ENCODE measurements around the gene MT1G. TPM values are rescaled to one million over a fixed set of nuclear protein-coding genes. Genes with fewer than 3 reads are reported as not detected.

The MT1G gene
- total and polyA plus RNA-seq, 9 of the 15 experiments (the other 6 are each of a cell fraction or from before 2014, with no cell fraction given) = 0.28 to 1.7 (median 0.69) TPM; not detected in 4

GRCh38 chr16:56658327-56658875 lies 9.5 kb downstream of the MT1G start:
- Histone ChIP-seq H3K4me2 (ENCODE audit: insufficient read depth, low read length) (peak overlapping the region; percentile 63; the same call in 1 of the 2 replicates), H3K4me1 (replicated peaks in 1 of 2; ENCODE audit: control insufficient read depth in 2 of 2, insufficient read depth in 2 of 2, low read length in 2 of 2) (peaks cover 0 to 12% of the 10 kb centered on the region in 2 experiments; a peak in 2 of 5 replicates), H3K27ac (ENCODE audit: extremely low read depth, low read depth, low read length) (no peak overlapping the region), H3K79me2 (ENCODE audit: control insufficient read depth, insufficient read depth, low read length) (no peaks in the 10 kb centered on the region), H3K9me3 (replicated peaks; ENCODE audit: control insufficient read depth, insufficient read depth, low read depth, low read length) (no peaks in the 10 kb centered on the region), H3K36me3 (ENCODE audit: control insufficient read depth, insufficient read depth, low read length) (no peaks in the 10 kb centered on the region), H3K9ac (ENCODE audit: insufficient read depth in 1 of 2, low read depth in 2 of 2, low read length in 2 of 2) (no peak overlapping the region), H3K4me3 (no peak overlapping the region), H3K27me3 (ENCODE audit: control insufficient read depth in 2 of 2, insufficient read depth in 2 of 2, low read length in 2 of 2) (peaks cover 30 to 70% of the 10 kb centered on the region in 2 experiments; a peak in 4 of 5 replicates), H2AFZ (ENCODE audit: low read depth, low read length) (peak overlapping the region; percentile 51; the same call in 1 of the 2 replicates), H4K20me1 (replicated peaks; ENCODE audit: control insufficient read depth, insufficient read depth, low read length) (peaks cover 6% of the 10 kb centered on the region; the same call in 1 of the 2 replicates), H3K9me1 (ENCODE audit: control insufficient read depth, insufficient read depth, low read length) (peaks cover 2% of the 10 kb centered on the region)
- BruUV-seq (replicated peaks) = no TSS peak
- ChIA-PET CTCF (ENCODE audit: low intra/inter-chr PET ratio) (no interaction called here), POLR2A (no interaction called here)
- FAIRE-seq (no peak), ATAC-seq (no peak), DNase-seq (ENCODE audit: extremely low read depth in 1 of 4, low spot score in 3 of 4) (no peak)
- intact Hi-C loops (cut with micrococcal nuclease) (no loop called here), in situ Hi-C loops (cut with MboI) (no loop called here)
- WGBS (ENCODE audit: insufficient coverage, low coverage, missing lambda C conversion rate) = 7% methylated on average over 10 of the region's 10 CpGs
- TF ChIP-seq RNF219 (CRISPR knock-in tag; IDR thresholded peaks at IDR 0.05) (no peak), PBX2 (CRISPR knock-in tag; IDR thresholded peaks at IDR 0.05; ENCODE audit: low read depth) (no peak), PBX2 (tag; conservative IDR thresholded peaks at IDR 0.05; ENCODE audit: low read depth) (no peak), SMARCC2 (IDR thresholded peaks at IDR 0.05; ENCODE audit: low read depth) (no peak), CC2D1A (IDR thresholded peaks at IDR 0.05) (no peak), SMARCB1 (IDR thresholded peaks at IDR 0.05; ENCODE audit: insufficient read length, low read depth) (no peak), THAP12 (CRISPR knock-in tag; IDR thresholded peaks at IDR 0.05) (no peak), MXI1 (IDR thresholded peaks at IDR 0.05; ENCODE audit: low read depth, low read length) (no peak), CREB1 (IDR thresholded peaks at IDR 0.05) (no peak), CREB1 (CRISPR knock-in tag; IDR thresholded peaks at IDR 0.05) (no peak), ATF1 (CRISPR knock-in tag; IDR thresholded peaks at IDR 0.05) (no peak), ATF1 (tag; IDR thresholded peaks at IDR 0.05) (no peak), KDM5B (IDR thresholded peaks at IDR 0.05; ENCODE audit: insufficient replicate concordance, low read depth, low read length) (no peak)

Measured in K562 (cell line).